Muscle layer of duodenum (tissue), 2 donors: ENCODE measurements around the gene NAPB.

Source experiments
- H3K27ac ChIP-seq: one replicate; pipeline ENCODE4 v1.7.0; 2013; ENCODE audit warnings: mild to moderate bottlenecking, low read length
- H3K27me3 ChIP-seq: one replicate; pipeline ENCODE4 v1.7.0; 2013; ENCODE audit warnings: low read depth, mild to moderate bottlenecking, control low read depth, low read length
- H3K36me3 ChIP-seq, 2 donors: one replicate each; pipeline ENCODE4 v1.7.0; 2013; ENCODE audit warnings: low read length in 2 of 2, control low read depth in 1 of 2, mild to moderate bottlenecking in 1 of 2; ENCODE audit not compliant: insufficient read depth in 2 of 2, control insufficient read depth in 1 of 2
- H3K4me1 ChIP-seq, 2 donors: one replicate each; pipeline ENCODE4 v1.7.0; 2013; ENCODE audit warnings: low read length in 2 of 2, mild to moderate bottlenecking in 2 of 2, control low read depth in 1 of 2, moderate library complexity in 1 of 2; ENCODE audit not compliant: insufficient read depth in 2 of 2, control insufficient read depth in 1 of 2
- H3K4me3 ChIP-seq, 2 donors: one replicate each; pipeline ENCODE4 v1.7.0; 2013; ENCODE audit warnings: low read length in 2 of 2, low read depth in 1 of 2, mild to moderate bottlenecking in 1 of 2
- H3K9me3 ChIP-seq, 2 donors: one replicate each; pipeline ENCODE4 v1.7.0; 2013; ENCODE audit warnings: low read length in 2 of 2, control low read depth in 1 of 2, mild to moderate bottlenecking in 1 of 2; ENCODE audit not compliant: control insufficient read depth in 1 of 2
- donor health status: healthy.

The NAPB gene

DNA sequence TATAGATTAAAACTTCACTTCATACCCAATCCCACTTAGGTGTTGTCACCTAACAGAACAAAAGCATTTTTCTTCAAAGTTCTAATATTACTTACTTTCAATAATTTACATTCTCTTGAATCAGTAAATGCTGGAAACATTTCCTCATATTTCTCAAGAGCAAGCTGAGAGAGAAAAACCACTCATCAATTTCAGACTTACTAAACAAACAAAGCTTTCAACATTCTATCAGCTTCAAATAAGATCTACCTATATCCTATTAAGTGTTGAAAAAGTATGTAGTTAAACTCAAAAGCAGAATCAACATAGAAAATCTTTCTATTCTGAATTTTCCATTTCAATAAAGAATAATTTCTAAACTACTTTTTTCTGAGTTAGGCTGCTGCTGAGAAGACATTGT is 41.5 kb downstream of the NAPB start:
- Histone ChIP-seq H3K4me3 (no peak overlapping the region), H3K4me1 (peaks cover 0 to 3% of the 10 kb centered on the region in 2 donors), H3K27me3 (no peaks in the 10 kb centered on the region), H3K9me3 (no peaks in the 10 kb centered on the region), H3K36me3 (peaks cover 24% of the 10 kb centered on the region in 2 donors), H3K27ac (no peak overlapping the region)

DNA sequence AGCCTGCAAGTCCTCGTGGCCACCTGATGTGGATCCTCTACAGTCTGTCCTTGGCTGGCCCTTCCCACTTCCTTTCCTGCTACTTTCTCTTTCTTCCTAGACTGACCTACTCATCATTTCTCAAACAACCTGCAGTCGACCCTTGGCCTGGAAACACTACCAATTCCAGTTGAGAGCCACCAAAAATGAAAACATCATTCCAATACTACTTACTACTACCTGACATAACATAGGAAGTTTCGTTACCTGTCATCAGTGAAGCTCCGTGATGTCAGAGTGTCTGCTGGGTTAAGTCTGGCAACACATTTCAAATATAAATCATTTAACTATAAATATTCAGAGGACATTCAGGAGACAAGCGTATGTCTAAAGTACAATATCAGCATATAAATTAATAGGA is 45.5 kb downstream of the NAPB start:
- peaks cover 47 to 51% of the 10 kb centered on the region in 2 donors for H3K36me3 ChIP-seq
- no peaks in the 10 kb centered on the region for H3K27me3 ChIP-seq
- H3K27ac ChIP-seq, result no peak overlapping the region
- H3K4me1 ChIP-seq, result no peaks in the 10 kb centered on the region
- no peak overlapping the region for H3K4me3 ChIP-seq
- H3K9me3 ChIP-seq, result no peaks in the 10 kb centered on the region

DNA sequence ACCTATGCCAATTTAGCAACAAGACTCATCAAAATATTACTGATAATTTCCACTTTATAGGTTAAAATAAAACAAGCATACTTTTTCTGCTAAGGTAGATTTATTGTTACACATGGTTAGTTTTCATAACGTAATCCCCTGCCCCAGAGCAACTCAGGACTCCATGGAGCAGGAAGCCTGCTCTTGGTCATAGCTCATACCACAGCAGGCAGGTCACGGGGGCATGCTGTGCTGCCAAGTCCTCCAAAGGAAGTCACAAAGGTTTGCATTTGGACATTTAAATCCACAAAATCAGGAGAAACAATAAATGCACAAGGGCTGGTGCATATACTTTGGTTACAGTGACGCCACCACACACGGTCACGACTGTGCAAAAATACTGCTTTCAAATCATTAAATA is 46.8 kb downstream of the NAPB start:
- Histone ChIP-seq H3K36me3 (peaks cover 59 to 61% of the 10 kb centered on the region in 2 donors), H3K27ac (no peak overlapping the region), H3K4me1 (no peaks in the 10 kb centered on the region), H3K9me3 (no peaks in the 10 kb centered on the region), H3K4me3 (no peak overlapping the region), H3K27me3 (no peaks in the 10 kb centered on the region)

DNA sequence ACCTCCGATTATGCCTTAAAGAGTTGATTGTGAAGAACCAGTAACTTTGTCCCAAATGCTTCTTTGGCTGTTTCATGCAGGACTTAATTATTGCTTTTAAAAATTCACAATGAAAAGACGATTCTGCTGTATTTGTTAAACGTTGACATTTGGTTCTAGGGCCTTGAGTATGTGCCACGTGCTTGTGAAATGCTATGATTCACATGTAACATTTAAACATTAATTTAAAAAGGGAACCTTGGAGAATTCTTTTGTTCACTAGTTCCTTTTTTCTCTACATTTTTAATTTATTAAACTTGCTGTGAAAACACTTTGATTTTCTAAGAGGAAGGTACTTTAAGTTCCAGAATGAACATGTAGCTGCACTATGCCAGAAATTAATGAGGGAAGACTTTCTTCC is 49.8 kb downstream of the NAPB start:
- Histone ChIP-seq H3K9me3 (no peaks in the 10 kb centered on the region), H3K36me3 (peaks cover 59 to 61% of the 10 kb centered on the region in 2 donors), H3K27ac (no peak overlapping the region), H3K4me3 (no peak overlapping the region), H3K4me1 (peaks cover 0 to 3% of the 10 kb centered on the region in 2 donors), H3K27me3 (no peaks in the 10 kb centered on the region)

DNA sequence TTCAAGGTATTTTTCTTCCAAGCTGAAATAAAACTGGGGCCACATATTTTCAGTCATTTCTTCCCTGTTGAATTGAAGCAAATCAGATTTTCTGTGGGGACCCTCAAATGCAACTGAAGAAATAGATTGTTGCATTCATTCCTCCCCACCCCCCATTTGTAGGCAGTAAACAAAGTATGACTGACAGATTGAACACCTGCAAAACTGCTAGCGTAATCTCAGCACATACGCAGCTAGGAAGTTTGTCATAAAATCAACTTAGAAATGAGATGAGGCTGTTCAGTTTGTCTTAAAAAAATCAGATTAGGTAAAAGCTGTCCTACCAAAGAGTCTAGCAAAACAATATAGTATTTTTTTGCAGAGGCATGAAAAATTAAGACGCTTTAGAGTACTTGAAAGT is 50.4 kb downstream of the NAPB start:
- H3K4me1 ChIP-seq, result peaks cover 2 to 10% of the 10 kb centered on the region in 2 donors
- H3K27me3 ChIP-seq, result no peaks in the 10 kb centered on the region
- no peak overlapping the region for H3K4me3 ChIP-seq
- peaks cover 55 to 60% of the 10 kb centered on the region in 2 donors for H3K36me3 ChIP-seq
- H3K27ac ChIP-seq, result no peak overlapping the region
- H3K9me3 ChIP-seq, result no peaks in the 10 kb centered on the region

DNA sequence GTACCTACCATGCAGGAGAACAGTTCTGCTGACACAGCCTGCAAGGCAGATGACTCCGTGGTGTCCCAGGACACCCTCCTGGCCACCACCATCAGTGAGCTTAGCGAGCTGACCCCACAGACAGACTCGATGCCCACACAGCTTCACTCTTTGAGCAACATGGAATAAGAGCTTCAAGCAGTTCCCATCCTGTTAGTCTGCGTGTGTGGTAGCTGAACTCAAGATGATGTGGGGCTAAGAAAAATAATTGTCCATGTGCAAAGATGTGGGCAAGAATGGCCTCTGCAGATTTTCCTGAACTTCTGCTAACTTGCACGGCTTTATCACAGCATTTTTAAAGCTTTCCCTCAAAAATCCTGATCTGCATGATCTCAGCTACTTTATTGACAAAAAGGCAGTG is 51.0 kb downstream of the NAPB start:
- H3K27me3 ChIP-seq, result no peaks in the 10 kb centered on the region
- no peaks in the 10 kb centered on the region for H3K9me3 ChIP-seq
- no peak overlapping the region for H3K27ac ChIP-seq
- H3K4me1 ChIP-seq, result peaks cover 4 to 16% of the 10 kb centered on the region in 2 donors
- H3K4me3 ChIP-seq, result no peak overlapping the region
- H3K36me3 ChIP-seq, result peaks cover 50 to 54% of the 10 kb centered on the region in 2 donors

DNA sequence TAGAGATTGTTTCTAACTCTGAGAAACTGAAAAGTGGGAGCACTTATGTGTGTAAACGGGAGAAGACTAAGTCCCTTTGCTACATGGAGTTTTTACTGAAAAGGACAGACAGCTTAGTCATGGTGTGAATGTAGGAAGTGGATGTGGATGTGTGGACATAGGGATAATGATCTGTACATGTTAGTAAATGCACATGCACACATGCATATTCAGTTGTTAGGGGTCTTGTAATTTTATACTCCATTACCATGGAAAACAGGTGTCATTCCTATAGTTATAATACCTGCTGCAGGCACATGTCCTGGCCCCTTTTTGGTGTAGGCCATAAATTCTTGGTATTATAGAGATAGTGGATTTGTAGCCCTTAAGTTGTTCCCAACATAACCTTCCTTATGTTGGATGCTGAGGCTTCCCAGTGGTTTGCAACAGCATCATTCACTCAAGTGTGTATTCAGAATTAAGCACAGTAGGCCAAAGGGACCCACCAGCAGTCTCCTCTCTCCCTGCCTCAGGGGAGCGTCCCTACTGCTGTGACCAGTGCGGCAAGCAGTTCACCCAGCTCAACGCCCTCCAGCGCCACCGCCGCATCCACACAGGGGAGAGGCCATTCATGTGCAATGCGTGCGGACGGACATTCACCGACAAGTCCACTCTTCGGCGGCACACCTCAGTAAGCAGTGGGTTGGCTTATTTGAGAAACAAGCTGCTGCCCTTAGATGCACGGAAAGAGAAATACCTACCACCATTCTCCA is 52.0 kb downstream of the NAPB start:
- H3K27me3 ChIP-seq, result no peaks in the 10 kb centered on the region
- no peak overlapping the region for H3K27ac ChIP-seq
- no peaks in the 10 kb centered on the region for H3K9me3 ChIP-seq
- peaks cover 4 to 16% of the 10 kb centered on the region in 2 donors for H3K4me1 ChIP-seq
- H3K36me3 ChIP-seq, result peaks cover 50 to 52% of the 10 kb centered on the region in 2 donors
- H3K4me3 ChIP-seq, result no peak overlapping the region

DNA sequence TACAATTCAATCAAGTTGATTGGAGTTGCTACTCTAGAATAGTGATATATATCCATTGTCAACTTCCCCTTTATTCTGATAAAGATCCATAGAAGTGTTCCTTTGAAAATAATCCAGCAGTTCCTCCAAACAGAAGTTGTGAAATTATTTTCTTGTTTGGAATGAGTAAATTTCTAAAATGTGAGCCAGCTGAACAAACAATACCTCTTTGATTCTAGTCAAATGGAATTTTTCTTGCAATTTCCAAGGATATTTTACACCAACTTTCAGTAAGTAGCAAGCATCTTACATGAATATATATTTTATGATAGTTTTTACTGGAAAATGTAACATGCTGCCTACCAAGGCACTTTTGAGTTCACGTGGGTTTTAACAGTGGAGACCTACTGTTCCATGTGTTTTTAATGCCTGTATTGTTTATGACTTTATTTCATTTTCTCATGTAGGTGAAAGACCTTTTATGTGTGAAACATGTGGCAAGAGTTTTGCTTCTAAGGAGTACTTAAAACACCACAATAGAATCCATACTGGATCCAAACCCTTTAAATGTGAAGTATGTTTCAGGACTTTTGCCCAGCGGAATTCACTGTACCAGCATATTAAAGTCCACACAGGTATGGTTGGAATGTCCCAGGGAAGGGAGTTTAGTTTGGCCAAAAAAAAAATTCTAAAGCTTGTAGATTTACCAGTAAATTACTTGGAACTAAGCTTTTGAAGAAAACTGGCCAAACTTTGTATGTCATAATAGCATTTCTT is 52.8 kb downstream of the NAPB start:
- Histone ChIP-seq H3K27ac (no peak overlapping the region), H3K36me3 (peaks cover 45 to 48% of the 10 kb centered on the region in 2 donors), H3K4me3 (no peak overlapping the region), H3K9me3 (no peaks in the 10 kb centered on the region), H3K4me1 (peaks cover 5 to 16% of the 10 kb centered on the region in 2 donors), H3K27me3 (no peaks in the 10 kb centered on the region)

DNA sequence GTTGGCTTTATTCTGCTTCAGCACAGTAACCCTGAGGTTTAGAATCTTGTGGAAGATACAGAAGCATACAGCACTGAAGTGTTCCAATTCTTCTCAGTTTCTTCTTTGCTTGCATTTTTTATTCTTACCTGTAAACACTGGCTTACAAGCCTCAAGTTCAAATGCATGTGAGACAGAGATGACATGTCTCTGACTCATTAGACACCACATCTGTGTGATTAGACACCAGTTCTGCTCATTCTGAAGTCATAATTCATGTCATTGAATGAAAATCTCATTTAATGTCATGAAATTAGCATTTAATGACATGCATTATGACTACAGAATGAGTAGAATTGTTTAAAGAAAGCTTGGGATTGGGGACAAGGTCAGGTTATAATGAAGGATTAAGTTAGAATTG is 53.5 kb downstream of the NAPB start:
- H3K27ac ChIP-seq, result no peak overlapping the region
- H3K4me1 ChIP-seq, result peaks cover 12 to 23% of the 10 kb centered on the region in 2 donors
- H3K36me3 ChIP-seq, result peaks cover 41 to 42% of the 10 kb centered on the region in 2 donors
- H3K27me3 ChIP-seq, result no peaks in the 10 kb centered on the region
- no peaks in the 10 kb centered on the region for H3K9me3 ChIP-seq
- H3K4me3 ChIP-seq, result no peak overlapping the region

DNA sequence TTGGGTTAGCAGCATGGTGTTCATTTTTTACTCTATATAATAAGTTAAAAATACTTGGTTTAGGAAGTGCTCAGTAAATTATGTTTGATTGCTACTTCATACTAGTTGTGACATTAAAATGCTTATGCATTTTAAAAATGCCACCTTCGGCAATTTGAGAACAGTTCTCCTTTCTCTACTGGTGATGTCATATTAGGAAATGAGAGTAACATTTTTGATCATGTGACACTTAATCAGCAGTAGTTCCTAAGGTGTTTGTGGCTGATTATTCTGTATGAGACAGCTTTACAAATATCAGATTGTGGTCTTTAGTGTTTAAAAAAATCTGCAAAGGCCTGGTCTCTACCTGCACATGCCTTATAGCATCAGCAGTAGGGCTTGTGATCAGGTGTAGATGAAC is 54.9 kb downstream of the NAPB start:
- Histone ChIP-seq H3K4me3 (no peak overlapping the region), H3K4me1 (peaks cover 13 to 25% of the 10 kb centered on the region in 2 donors), H3K27ac (no peak overlapping the region), H3K27me3 (no peaks in the 10 kb centered on the region), H3K9me3 (no peaks in the 10 kb centered on the region), H3K36me3 (peaks cover 27 to 29% of the 10 kb centered on the region in 2 donors)

DNA sequence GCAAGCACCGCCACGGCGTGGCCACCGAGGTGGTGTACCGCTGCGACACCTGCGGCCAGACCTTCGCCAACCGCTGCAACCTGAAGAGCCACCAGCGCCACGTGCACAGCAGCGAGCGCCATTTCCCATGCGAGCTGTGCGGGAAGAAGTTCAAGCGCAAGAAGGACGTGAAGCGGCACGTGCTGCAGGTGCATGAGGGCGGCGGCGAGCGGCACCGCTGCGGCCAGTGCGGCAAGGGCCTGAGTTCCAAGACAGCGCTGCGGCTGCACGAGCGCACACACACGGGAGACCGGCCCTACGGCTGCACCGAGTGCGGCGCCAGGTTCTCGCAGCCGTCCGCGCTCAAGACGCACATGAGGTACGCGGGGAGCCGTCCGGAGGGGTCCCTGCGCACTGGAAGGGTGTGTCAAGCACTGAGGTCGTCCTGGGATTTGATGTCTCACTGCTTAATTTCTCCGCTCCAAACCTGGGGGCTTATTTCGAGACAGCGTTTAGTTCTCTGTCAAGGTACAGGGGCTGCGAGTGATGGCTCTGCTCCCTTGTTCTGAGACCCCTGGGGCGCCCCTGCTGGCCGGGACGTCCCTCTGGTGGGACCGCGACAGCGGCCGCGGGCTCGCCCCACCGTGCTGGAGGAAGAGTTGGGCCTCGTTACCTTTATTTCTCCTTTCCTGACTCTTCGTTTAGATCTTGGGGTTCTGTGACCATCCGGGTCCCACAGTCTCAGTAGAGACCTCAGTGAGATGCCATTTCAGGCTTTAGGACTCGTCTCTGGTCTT is 55.7 kb downstream of the NAPB start:
- no peak overlapping the region for H3K4me3 ChIP-seq
- peaks cover 21% of the 10 kb centered on the region in 2 donors for H3K36me3 ChIP-seq
- H3K9me3 ChIP-seq, result no peaks in the 10 kb centered on the region
- H3K4me1 ChIP-seq, result peaks cover 13 to 31% of the 10 kb centered on the region in 2 donors
- H3K27ac ChIP-seq, result no peak overlapping the region
- H3K27me3 ChIP-seq, result no peaks in the 10 kb centered on the region
